Stimulated activated CD4-positive, alpha-beta T cell treated with anti-CD3 and anti-CD28 coated beads, Interleukin-1b, Interleukin-23, amount 100 ng/mL, for 4 hours (primary cell): ENCODE data around the gene NRXN3.

ENCODE experiments used
- DNase-seq, 2 donors: peaks; one replicate each; pipeline ENCODE4 v3.0.0-alpha.2; 2020; ENCODE audit warnings: low read depth in 2 of 2

Gene NRXN3

DNA sequence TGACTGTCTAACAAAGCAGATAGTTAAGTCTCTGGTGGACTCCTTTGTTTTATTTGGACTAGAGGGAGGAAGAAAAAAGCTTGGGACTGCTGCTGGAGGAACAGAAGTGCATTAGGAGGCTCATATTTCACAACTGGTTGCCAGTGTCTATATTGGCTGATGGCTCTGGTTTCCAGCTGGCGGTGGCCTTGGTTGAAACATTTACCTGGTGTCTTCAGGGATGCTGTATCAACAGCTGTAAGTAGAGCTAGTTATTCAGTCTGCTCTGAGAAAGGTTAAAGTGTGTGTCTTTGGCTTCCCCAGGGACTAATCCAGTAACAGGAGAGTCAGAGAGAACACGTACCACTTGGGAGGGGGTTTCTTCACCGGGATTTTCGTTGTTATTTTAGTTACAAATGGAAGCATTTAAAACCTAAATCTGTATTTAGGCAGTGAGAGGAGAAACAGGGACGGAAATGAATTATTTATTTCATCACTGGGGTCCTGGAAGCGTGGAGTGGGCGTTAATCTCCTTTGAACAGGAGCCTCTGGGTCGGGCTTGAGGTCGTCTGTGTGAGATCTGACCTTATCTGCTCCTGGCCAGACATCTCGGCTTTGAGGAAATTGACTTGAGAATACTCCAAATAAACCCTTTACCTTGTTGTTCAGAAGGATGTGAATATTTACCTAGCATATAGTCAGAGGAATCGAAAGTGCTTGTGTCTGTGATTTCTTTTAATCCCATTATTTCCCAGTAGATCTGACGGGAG is 149.9 kb downstream of the NRXN3 start:
- DNase-seq = no peak

DNA sequence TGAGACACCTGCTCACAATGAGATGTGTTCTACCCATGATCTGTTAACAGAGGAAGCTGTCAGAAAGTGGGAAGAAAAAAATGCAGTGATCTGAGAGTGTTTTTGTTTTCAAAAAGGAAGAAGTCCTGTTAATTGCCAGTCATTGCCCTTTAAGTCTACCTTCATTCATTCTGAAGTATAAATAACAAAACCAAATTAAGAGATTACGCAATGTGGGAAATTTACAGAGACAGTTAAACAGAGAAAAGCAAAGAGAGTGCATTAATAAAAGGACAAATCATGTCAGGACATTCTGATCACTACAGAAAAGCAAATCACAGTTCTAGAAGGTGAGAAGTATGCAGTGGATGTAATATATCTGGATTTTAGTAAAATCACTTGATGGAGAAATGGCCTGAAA is 154.2 kb downstream of the NRXN3 start:
- no peak for DNase-seq

DNA sequence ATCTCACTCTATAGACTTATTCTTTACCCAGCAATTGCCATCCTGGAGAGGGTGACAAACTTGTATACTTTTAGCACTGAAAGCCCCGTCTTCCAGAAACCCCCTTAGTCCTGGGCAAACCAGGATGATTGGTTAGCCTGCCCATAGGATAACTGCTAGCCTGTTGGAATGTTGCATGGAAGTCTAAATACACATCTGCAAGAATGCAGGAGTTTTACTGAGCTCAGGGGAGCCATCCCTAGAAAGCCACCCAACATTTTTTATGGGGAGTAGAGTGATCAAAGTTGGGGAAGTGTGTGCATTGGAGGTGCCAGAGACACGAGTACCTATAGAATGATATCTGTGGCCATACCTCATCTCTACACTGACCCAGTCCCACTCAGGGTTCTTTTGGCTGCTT is 155.7 kb downstream of the NRXN3 start:
- DNase-seq = no peak

DNA sequence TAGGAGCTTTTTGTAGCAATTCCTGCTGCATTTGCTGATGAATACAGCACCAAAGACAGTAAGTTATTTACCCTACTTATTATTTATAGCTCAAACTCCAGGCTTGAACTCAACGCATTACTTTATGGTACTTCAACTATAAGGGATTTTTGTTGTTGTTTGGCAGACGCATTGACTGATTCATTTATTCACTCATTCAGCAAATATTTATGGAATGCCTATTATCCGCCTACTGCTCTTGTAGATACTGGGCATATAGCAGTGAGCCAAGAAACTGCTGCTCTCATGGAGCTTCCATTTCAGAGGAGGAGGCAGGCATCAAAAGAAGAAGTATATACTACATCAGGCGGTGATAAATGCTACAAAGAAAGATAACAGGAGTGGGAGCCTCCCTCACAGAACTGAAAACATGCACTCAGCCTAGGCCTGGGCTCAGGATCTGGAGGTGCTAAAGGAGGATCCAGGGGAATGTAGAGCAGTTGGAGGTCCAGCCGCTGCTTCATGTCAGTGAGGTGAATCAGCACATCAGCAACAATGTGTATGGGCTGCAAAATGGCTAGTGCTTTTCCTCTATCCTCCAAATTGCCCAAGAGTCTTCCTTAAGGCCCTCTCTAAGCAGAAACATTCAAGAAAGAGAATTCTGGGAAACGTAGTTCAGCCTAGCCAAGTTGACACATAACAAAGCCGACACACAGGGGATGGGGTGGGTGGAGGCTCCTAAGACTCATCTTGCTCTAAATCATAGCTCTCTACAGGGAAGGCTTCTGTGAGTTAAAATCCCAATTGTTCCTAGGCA is 157.5 kb downstream of the NRXN3 start:
- no peak for DNase-seq

DNA sequence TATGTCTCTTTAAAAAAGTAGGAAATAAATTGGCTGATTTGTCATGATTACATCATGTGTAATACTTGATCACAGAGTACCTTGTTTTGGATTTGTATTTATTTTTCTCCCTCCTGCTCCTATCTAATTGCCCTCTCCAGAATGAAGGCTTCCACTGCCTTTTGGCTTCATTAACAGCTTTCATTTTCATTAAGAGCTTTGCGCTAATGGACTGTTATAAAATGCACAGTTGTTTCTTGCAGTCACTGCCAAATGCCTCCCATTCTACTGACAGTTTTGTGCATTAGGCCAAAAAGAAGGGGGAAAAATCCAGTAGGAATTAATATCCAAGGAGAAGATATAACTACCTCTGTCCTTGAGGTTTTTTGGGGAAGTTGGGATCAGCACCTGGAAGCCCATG is 159.2 kb downstream of the NRXN3 start:
- no peak for DNase-seq

DNA sequence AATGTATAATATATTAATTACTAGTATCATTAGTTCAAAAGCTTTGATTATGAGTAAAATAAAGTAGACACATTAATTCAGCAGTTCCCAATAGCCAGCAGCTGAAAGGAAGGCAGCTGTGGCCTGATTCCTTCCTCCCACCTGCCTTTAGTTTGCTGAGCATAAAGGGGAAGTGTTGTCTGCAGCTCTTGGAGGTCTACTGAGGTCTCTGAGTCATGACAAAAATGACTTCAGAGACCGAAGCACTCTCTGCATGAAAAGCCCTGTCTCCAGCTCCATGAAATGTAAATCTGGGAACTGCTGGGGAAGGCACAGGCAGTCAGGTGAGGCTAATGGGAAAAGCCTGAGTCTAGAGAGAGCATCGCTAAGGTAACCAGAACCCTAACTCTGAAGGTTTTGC is 165.4 kb downstream of the NRXN3 start:
- no peak for DNase-seq

DNA sequence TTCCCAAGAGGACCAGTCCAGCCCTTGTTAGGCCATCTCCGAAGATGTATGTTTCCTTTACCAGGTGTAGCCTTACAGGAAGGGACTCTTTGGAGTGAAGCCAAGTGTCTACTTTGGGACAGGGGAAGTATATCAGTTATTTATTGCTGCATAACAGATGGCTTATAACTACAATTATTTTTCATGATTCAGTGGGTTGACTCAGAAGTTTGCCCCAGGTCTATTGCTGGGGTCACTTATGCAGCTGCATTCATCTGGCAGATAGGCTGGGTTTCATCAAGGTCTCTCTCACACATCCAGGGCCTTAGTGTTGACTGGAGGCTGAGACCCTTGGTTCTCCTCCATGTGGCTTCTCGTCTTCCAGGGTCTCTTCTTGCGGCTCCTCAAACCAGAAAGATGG is 170.1 kb downstream of the NRXN3 start:
- DNase-seq = no peak

DNA sequence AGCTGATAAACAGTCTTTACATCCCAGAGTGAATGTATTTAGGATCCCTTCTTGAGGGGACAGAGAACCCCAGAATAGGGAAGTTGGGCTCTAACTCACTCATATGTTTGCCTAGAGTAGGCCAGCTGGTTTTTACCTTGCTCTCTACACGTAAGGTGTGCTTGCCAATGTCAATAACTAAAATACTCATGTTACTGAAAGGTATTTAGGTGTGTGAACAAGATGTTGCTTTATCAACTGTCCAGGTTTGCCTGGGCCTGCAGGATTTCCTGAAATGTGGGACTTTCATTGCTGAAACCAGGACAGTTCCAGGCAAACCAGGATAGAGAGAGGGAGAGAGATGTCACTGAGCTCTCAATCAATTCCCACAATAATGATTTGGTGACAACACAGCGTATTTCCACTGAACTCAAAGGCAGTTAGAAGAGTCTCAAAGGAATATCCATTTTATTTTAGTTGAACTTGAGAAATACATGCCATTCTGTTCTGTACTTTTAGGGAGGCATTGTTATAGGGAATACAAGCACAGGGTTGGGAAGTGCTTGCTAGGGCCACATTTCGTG is 171.7 kb downstream of the NRXN3 start:
- no peak for DNase-seq

DNA sequence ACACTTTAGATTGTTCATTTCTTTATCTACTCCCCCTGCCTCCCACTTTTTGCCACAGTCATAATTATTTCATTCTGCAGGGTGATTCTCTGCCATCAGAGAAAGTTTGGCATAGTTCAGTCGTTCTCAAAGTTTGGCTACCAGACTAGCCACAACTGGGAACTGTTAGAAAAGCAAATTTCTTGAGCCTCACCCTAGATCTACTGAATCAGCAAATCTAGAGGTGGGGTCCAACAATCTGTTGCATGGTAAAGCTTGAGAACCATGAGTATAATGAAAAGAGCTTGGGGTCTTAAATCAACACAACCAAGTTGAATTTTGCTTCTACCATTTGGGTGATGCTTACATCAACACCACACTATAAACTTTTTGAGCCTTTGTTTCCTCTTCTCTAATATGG is 172.7 kb downstream of the NRXN3 start:
- DNase-seq = no peak

DNA sequence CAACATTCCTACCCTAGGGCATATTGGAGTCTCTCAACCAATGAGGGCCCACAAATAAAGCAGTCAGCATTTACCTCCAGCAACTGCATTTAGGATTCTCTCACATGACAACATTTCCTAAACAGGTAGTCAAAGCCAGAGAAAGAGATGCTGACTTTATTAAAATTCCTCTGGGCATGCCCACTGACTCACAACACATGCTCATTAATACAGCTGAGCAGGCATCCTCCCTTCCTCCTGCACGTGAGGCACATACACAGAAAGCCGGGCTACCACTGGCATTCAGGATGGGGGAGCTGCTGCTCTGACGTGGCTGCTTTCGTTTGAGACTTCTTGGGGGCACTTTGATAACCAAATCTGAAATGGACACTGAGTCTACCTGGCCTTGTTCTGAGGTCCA is 174.1 kb downstream of the NRXN3 start:
- DNase-seq = no peak

DNA sequence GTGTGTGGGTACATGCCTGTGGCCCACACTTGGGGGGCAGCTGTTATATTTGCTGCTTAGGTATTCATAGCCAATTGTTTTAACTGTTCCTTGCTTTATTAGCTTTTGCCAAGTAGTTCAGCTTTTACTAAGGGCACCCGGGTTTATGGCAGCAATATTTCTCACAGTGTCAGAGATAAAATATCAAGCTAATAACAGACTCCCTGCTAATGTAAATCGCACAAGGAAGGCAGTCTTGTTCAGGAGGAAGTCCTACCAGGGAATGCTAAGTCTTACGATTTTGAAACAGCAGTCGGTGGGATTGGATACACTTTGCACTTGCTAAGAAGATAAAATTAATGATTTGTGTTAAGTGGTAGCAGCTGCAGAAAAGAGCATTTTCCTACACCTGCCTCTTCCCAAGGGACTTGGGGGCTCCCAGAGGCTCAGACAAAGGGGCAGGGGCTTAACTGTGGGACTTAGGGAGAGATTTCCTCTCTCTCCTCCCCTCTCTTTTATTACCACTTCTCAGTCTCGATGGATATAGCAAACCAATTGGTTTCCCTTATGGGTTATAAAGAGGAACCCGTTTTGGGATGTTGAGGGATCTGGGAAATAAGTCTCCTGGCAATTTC is 175.1 kb downstream of the NRXN3 start:
- no peak for DNase-seq

DNA sequence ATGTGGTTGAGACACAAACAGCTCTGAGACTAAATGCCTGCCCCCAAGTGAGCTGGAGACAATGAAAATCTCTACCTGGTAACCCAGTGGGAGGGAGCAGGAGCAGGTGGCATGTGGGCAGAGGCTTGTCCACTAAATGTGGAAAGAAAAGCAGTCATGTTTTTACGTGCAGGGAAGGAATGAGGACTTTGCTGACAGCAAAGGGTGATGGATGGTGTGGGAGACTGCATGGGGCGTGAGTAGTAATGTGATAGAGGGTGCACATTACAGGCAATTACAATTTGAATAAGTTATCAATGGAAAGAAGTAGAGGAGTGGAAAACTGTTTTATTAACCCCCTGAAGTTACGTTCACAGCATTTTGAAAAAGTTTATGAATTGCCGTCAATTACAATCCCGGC is 176.6 kb downstream of the NRXN3 start:
- DNase-seq = no peak

DNA sequence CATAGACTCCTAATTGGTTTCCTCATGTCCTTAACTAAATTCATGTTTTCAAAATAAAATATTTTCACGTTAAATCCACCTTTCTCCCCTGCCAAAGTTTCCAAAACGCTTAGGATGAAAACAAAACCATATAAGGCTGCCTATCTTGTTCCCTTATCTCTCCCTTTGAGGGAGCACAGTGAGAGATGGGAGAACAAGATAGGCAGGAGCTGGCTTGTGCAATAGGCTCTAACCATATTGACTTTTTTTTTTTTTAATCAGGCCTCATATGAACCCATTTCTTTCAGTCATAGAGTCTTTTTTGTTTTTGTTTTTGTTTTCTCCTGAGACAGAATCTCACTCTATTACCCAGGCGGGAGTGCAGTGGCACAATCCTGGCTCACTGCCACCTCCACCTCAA is 184.9 kb downstream of the NRXN3 start:
- DNase-seq = no peak

DNA sequence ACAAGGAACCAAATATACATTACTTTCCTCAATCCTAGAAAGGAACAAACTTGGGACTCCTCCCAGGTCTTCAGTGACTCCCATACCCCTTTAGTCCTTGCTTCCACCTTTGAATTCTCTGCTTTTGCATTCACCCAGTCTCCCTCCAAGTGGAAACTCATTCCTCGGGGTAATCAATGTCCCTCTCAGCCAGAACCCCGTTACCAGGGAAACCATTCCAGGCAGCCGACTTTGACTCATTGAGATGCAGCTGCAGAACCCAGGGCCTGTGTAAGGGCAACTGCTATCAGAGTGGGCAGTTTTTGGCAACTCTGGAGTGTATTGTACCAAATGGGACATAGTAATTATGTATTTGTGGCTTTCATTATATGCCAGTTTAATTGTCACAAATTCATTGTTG is 186.2 kb downstream of the NRXN3 start:
- no peak for DNase-seq

DNA sequence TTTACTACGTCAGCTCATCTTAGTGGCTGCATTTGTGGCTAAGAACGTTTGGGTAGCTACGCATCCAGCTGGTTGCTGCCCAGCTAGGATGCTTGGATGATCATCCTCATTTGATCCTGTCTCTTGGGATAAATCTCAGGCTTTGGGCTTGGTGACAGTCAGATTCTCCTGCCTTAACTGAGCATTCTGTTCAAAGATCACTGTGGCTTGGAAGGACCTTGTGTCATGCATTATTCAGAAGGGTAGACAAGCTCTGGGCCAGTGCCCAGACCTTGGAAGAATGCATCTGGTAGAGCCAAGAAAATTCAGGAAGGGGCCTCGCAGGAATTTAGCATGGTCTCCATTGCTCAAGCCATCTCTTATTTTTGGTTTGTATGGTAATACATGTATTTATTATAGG is 188.4 kb downstream of the NRXN3 start:
- DNase-seq = no peak

DNA sequence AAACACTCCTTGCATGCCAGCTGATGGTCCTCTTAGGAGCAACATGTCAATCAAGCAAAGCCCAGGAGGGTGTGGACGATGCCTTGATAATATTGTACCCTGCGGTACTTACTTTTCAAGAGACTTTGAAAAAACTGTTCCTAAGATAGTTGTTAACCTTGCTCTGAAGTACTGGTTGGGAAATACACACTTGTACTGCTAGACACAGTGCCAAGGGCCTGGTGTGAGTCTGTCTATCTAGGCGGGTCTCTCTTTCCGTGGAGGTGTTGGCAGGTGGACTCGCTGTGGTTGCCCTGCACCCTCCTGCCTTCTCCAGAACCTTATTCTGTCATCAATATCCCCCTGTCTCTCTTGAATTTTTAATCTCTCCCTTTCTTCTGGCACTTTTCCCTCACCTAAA is 189.4 kb downstream of the NRXN3 start:
- DNase-seq = no peak

DNA sequence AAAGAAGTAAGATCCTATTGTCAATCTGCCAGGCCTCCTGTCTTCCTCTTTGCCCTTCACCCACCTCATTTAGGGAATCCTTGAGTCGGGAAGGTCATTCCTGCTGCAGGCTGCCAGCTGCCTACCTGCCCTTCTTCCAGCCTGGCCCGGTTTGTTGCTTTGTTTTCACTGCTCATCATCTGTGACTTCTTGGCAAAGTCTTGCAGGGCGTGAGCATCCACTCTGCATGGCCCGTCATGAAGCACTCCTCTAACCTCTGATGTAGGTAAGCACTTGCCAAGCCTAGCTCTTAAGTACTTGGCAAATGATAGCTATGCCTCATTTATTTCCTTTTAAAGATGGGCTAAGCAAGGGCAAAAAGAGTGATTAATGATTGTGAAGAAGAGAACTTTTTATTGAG is 192.8 kb downstream of the NRXN3 start:
- no peak for DNase-seq

DNA sequence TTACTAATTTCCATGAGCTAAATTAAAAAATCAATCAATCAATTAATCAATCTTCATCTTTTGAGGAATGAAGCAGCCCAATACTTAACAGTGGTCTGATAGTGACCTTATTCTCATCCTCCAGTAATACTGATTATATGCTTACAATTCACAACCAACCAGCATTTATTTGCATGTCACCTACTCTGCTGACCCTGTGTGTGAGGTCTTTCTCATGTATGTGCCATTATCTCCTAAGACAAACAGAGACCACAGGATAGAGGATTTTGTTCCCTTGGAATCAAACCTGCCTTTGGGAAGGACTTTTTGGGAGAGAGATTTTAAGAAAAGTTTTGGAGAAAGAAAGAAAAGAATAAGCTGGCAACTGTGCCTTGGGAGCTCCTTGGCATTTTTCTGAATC is 197.2 kb downstream of the NRXN3 start:
- DNase-seq = no peak

DNA sequence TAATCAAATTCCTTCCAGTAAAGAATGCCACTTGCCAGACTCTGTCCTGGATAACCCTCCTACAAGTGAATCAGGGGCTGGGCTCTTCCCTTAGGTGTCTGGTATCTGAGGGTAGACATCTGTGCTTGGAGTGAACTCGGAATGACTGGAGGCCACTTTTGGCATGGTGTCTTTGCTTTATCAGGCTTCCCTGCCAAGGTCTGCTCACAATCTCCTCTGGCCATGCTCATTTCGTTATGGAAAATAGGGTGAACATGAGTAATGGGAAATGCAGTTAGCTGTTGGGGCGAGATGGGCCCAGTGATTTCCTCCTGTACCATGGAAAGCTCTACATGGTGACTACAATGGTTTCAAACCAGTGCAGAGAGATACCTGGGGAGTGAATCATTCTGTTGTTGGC is 212.9 kb downstream of the NRXN3 start:
- no peak for DNase-seq

DNA sequence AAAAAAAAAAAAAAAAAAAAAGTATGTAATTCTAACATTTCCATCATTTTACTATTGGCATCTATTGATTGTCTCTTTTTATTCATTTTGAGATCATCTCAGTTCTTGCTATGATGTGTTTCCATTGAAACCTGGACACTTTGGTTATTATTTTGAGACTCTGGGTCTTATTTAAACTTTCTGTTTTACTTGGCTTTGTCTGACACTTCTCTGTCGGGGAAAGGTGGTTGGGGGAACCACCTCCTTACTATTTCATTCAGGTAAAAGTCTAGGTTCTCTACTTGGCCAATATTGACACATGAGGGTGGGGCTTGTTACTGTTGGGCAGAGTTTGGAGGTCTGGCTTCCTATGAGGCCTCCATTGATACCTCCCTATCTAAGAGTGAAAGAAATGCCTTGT is 228.0 kb downstream of the NRXN3 start:
- DNase-seq = no peak

DNA sequence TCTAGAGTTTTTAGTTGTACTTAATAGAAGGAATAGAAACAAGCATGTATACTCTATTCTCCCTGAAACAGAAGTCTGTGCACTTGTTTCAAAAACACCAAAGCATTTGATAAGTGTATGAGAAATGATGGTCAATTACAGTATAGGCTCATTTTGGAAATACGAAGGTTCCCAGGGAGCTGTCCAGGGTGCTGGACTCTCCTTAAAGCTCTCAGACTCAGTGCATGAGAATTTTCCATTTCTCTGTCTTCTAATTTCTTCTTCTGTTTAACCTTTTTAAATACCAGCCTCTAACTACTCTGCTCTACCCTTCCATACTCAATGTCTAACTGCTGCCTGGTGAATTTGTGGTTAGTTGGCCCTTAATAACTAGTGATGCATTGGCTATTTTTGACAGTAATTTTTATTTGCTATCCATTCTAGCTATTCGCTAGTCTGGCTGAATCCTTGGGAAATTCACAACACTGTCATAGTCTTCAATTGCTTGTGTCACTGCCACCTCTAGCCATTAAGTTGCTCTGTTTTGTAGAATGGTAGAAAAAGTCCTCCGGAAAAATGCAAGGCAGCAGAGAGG is 229.2 kb downstream of the NRXN3 start:
- no peak for DNase-seq

DNA sequence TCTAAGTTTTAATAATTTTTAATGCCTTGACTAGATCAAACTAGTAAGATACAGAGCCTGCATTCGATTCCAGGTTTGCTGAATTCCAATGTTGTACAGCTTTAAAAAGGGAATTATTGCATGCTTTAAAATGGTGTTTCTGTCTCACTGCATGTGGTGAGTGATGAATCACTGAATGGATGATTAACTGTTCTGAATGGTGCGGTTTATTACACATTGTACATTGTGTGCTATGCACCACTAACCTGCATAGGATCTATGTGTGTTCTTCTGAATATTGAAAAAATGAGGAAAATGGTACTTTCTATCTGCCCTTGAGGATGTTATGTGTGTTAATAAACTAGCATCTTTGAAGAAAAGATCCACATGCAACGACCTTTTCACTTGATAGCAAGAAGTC is 231.7 kb downstream of the NRXN3 start:
- no peak for DNase-seq
